Placental epithelial cell (primary cell): ENCODE results near the gene ZSWIM8. TPM values are rescaled to one million over a fixed set of nuclear protein-coding genes. Genes with fewer than 3 reads are reported as not detected.

Source experiments
- small RNA-seq: library from RNA; depleted of rRNA; stranded (forward); fragments of <200 nt; gene quantifications from one replicate; pipeline ENCODE3, GENCODE V24; 2012
- total RNA-seq: library from RNA; depleted of rRNA; stranded (reverse); fragments of >200 nt; gene quantifications from 2 replicates; pipeline ENCODE4 v1.2.3, GENCODE V29; 2012

ZSWIM8 gene
- 85.6 and 122 TPM in 2 replicates for total RNA-seq

GRCh38 chr10:73785211-73785720 is at the start of gene ZSWIM8:
ZSWIM8 (plus strand) TSS chr10:73785606; CDS start chr10:73785879, 273 bp downstream.

GRCh38 chr10:73743905-73744663 is 41.3 kb upstream of the ZSWIM8 start, which contains the start of gene SEC24C:
SEC24C (plus strand) TSS chr10:73744372; CDS start chr10:73746833, 2,461 bp downstream.

GRCh38 chr10:73781879-73782748 is 3.3 kb upstream of the ZSWIM8 start, which contains the start of gene CHCHD1:
CHCHD1 (plus strand) TSS chr10:73782048; CDS start chr10:73782076, 28 bp downstream.

Small RNA genes lying within 50 kb of the gene (small RNA-seq; reads per million reads assigned to genes)
- not detected for gene AC022400.4
- gene AC022400.9 = not detected
- gene ZSWIM8-AS1 = not detected

Other genes with a start within 250 kb of the ZSWIM8 start
- gene USP54, start 194.3 kb upstream of the ZSWIM8 start, total RNA-seq = 7.9 and 8.5 TPM in 2 replicates
- gene MYOZ1, start 144.1 kb upstream of the ZSWIM8 start, total RNA-seq = 0.43 and 0.79 TPM in 2 replicates
- gene SYNPO2L, start 129.6 kb upstream of the ZSWIM8 start, total RNA-seq = under 0.01 TPM in 1 of 2 replicates, not detected in the other
- gene AGAP5, start 87.5 kb upstream of the ZSWIM8 start, total RNA-seq = 2.7 and 4.9 TPM in 2 replicates
- 56.1 and 94.3 TPM in 2 replicates for gene SEC24C, start 41.2 kb upstream of the ZSWIM8 start, total RNA-seq
- gene CHCHD1, start 3.6 kb upstream of the ZSWIM8 start, total RNA-seq = 13.6 and 16.5 TPM in 2 replicates
- gene NDST2, start 26.0 kb downstream of the ZSWIM8 start, total RNA-seq = 12.5 and 16.1 TPM in 2 replicates
- gene CAMK2G, start 88.9 kb downstream of the ZSWIM8 start, total RNA-seq = 30.6 and 30.9 TPM in 2 replicates
- 2.7 and 7.0 TPM in 2 replicates for gene PLAU, start 125.5 kb downstream of the ZSWIM8 start, total RNA-seq
- gene VCL, start 212.5 kb downstream of the ZSWIM8 start, total RNA-seq = 68.3 and 157 TPM in 2 replicates